Neural progenitor cell (in vitro differentiated cells): ENCODE data around the gene TTC39C.

Experiments used
- EZH2 ChIP-seq: fragments of 200-600 bp; sonication (generic); IDR thresholded peaks from 2 replicates; pipeline ENCODE4 v1.6.1; 2017; ENCODE audit warnings: antibody characterized with exemption, mild to moderate bottlenecking, moderate library complexity
- TF ChIP-seq, protein P1 (sequence below): fragments of 200-600 bp; sonication (generic); IDR thresholded peaks from 2 replicates; pipeline ENCODE4 v1.5.1; 2017; ENCODE audit warnings: antibody characterized with exemption, mild to moderate bottlenecking

DNA sequence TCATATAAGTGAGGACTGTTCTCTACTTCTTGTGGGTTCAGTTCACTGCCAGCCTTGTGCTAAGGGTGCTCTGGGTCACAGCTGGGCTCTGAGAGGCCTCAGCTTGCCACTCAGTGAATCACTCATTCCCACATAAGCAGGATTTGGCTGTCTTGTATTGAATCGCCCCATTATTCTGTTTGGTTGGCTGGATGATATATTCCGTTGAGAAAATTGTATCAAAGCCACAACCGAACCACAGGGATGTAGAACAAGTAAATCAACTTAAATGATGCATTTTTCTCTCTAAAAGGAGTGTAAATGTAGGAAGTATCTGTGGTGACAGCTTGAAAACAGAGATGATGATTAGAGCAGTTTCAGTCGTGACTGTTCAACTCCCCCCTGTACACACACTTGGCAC, 39.6 kb downstream of the TTC39C start:
- no peak for TF ChIP-seq EZH2
- TF ChIP-seq, protein P1, sequence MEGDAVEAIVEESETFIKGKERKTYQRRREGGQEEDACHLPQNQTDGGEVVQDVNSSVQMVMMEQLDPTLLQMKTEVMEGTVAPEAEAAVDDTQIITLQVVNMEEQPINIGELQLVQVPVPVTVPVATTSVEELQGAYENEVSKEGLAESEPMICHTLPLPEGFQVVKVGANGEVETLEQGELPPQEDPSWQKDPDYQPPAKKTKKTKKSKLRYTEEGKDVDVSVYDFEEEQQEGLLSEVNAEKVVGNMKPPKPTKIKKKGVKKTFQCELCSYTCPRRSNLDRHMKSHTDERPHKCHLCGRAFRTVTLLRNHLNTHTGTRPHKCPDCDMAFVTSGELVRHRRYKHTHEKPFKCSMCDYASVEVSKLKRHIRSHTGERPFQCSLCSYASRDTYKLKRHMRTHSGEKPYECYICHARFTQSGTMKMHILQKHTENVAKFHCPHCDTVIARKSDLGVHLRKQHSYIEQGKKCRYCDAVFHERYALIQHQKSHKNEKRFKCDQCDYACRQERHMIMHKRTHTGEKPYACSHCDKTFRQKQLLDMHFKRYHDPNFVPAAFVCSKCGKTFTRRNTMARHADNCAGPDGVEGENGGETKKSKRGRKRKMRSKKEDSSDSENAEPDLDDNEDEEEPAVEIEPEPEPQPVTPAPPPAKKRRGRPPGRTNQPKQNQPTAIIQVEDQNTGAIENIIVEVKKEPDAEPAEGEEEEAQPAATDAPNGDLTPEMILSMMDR, result no peak
